PC-3 (cell line): ENCODE data around the gene UBQLNL.

Experiments used
- CTCF ChIP-seq: fragments of 300-600 bp; sonication (generic); conservative IDR thresholded peaks from 2 replicates; pipeline ENCODE4 v1.5.1; 2017; ENCODE audit warnings: antibody characterized with exemption, low read depth, mild to moderate bottlenecking, low read length
- EZH2 ChIP-seq: fragments of 300-600 bp; sonication (generic); IDR thresholded peaks from one replicate; pipeline ENCODE4 v1.6.1; 2017; ENCODE audit warnings: antibody characterized with exemption, mild to moderate bottlenecking, low read length; ENCODE audit not compliant: unreplicated experiment

GRCh38 chr11:5521540-5521939 lies 5.0 kb upstream of the UBQLNL start:
- TF ChIP-seq CTCF (no peak), EZH2 (no peak)
